ENCODE data around the gene CERS4. TPM values are rescaled to one million over a fixed set of nuclear protein-coding genes. Genes with fewer than 3 reads are reported as not detected.
"Not testable (repeated sequence)": the region's sequence is repeated elsewhere in the genome, so short reads cannot be mapped to it uniquely, and the experiment has no call there.

The CERS4 gene
- total and polyA plus RNA-seq, 2 experiments from 2014 or later: 82.6 to 86.0 TPM

DNA sequence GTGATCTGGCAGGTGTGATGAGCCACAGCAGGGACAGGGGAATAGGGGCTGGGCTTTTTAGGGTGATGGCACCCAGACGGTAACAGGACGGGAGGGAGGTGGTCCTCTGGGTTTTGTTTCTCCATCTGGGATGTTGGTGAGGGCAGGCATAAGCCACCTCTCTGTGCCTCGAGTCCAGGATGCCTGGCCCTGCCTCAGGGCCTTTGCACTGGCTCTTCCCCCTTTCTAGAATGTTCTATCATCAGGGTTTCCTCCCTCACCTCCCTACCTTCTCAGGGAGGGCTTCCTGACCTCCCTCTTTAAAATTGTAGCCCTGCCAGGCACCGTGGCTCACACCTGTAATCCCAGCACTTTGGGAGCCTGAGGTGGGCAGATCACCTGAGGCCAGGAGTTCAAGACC, 6.6 kb downstream of the CERS4 start:
- H3K36me3 ChIP-seq (replicated peaks; ENCODE audit: insufficient read depth, low read depth): no peaks in the 10 kb centered on the region
- H3K27ac ChIP-seq: no peak overlapping the region
- TF ChIP-seq EZH2 (IDR thresholded peaks at IDR 0.05; ENCODE audit: borderline replicate concordance) (no peak), CTCF (IDR thresholded peaks at IDR 0.05; ENCODE audit: poor library complexity) (no peak), EZH2phosphoT487 (IDR thresholded peaks at IDR 0.05; ENCODE audit: low read depth, severe bottlenecking, unreplicated experiment) (no peak)
- peaks cover 7% of the 10 kb centered on the region for H3K4me1 ChIP-seq (ENCODE audit: insufficient read depth)
- no peaks in the 10 kb centered on the region for H3K9me3 ChIP-seq (ENCODE audit: low read depth)
- H3K79me2 ChIP-seq: peaks cover 74% of the 10 kb centered on the region
- no peak for DNase-seq (ENCODE audit: low spot score)
- no peak overlapping the region for H2AFZ ChIP-seq
- no peak overlapping the region for H3K4me2 ChIP-seq
- H3K9me2 ChIP-seq (replicated peaks; ENCODE audit: insufficient read depth): no peaks in the 10 kb centered on the region
- no peaks in the 10 kb centered on the region for H3K27me3 ChIP-seq
- no peak overlapping the region for H3K4me3 ChIP-seq
- peaks cover 57% of the 10 kb centered on the region for H4K20me1 ChIP-seq (ENCODE audit: insufficient read depth, poor library complexity, severe bottlenecking)
- WGBS (ENCODE audit: low lambda C conversion rate, missing lambda C conversion rate): 97% methylated on average over 4 of the region's 4 CpGs

GRCh38 chr19:8216357-8216756, 7.2 kb downstream of the CERS4 start:
- Histone ChIP-seq H3K27me3 (no peaks in the 10 kb centered on the region), H3K36me3 (replicated peaks; ENCODE audit: insufficient read depth, low read depth) (no peaks in the 10 kb centered on the region), H3K4me3 (no peak overlapping the region), H2AFZ (no peak overlapping the region), H3K27ac (no peak overlapping the region), H4K20me1 (ENCODE audit: insufficient read depth, poor library complexity, severe bottlenecking) (peaks cover 53% of the 10 kb centered on the region), H3K4me1 (ENCODE audit: insufficient read depth) (peaks cover 4% of the 10 kb centered on the region), H3K79me2 (peaks cover 72% of the 10 kb centered on the region), H3K9me3 (ENCODE audit: low read depth) (no peaks in the 10 kb centered on the region), H3K9me2 (replicated peaks; ENCODE audit: insufficient read depth) (no peaks in the 10 kb centered on the region), H3K4me2 (no peak overlapping the region)
- no peak for DNase-seq (ENCODE audit: low spot score)
- TF ChIP-seq EZH2 (IDR thresholded peaks at IDR 0.05; ENCODE audit: borderline replicate concordance) (no peak), CTCF (IDR thresholded peaks at IDR 0.05; ENCODE audit: poor library complexity) (no peak), EZH2phosphoT487 (IDR thresholded peaks at IDR 0.05; ENCODE audit: low read depth, severe bottlenecking, unreplicated experiment) (no peak)
- 46% methylated on average over 2 of the region's 2 CpGs for WGBS (ENCODE audit: low lambda C conversion rate, missing lambda C conversion rate)

DNA sequence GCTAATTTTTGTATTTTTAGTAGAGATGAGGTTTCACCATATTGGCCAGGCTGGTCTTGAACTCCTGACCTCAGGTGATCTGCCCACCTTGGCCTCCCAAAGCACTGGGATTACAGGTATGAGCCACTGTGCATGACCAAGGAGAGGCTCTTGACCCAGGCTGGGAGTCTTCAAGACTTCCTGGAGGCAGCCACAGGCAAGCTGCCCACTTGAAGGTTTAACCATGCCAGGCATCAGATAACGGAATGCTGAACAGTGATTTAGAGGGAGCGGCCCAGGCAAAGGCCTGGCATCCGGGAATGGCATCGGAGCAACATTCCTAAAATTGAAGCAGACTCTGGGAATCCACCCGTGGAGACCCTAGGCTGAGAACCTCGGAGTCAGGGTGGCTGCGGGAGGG, 9.0 kb downstream of the CERS4 start:
- H3K36me3 ChIP-seq (replicated peaks; ENCODE audit: insufficient read depth, low read depth): not testable (repeated sequence)

DNA sequence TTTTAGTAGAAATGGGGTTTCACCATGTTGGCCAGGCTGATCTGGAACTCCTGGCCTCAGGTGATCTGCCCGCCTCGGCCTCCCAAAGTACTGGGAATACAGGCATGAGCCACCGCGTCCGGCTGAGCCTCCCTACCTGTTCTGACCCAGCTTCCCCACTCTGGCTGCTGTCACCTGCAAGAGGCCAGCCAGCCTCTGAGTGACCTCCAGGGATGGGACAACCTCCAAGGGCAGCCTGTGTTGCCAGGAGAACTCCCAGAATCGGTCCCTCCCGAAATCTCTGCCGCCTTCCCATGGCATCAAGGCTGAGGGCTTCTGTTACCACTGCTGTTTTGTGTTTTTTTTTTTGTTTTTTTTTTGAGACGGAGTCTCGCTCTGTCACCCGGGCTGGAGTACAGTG, 11.3 kb downstream of the CERS4 start:
- Histone ChIP-seq H3K4me2 (no peak overlapping the region), H3K27ac (no peak overlapping the region), H3K79me2 (peaks cover 61% of the 10 kb centered on the region), H2AFZ (no peak overlapping the region), H3K36me3 (replicated peaks; ENCODE audit: insufficient read depth, low read depth) (no peaks in the 10 kb centered on the region), H3K9me2 (replicated peaks; ENCODE audit: insufficient read depth) (no peaks in the 10 kb centered on the region), H3K4me3 (no peak overlapping the region), H4K20me1 (ENCODE audit: insufficient read depth, poor library complexity, severe bottlenecking) (peaks cover 36% of the 10 kb centered on the region), H3K9me3 (ENCODE audit: low read depth) (no peaks in the 10 kb centered on the region), H3K27me3 (no peaks in the 10 kb centered on the region), H3K4me1 (ENCODE audit: insufficient read depth) (no peaks in the 10 kb centered on the region)
- DNase-seq (ENCODE audit: low spot score): no peak
- TF ChIP-seq CTCF (IDR thresholded peaks at IDR 0.05; ENCODE audit: poor library complexity): no peak
- no peak for TF ChIP-seq EZH2 (IDR thresholded peaks at IDR 0.05; ENCODE audit: borderline replicate concordance)
- TF ChIP-seq EZH2phosphoT487 (IDR thresholded peaks at IDR 0.05; ENCODE audit: low read depth, severe bottlenecking, unreplicated experiment): no peak
- WGBS (ENCODE audit: low lambda C conversion rate, missing lambda C conversion rate): 95% methylated on average over 11 of the region's 11 CpGs

More for the DNA sequence above, 9.0 kb downstream of the CERS4 start:
- Histone ChIP-seq H4K20me1 (ENCODE audit: insufficient read depth, poor library complexity, severe bottlenecking) (peaks cover 49% of the 10 kb centered on the region), H3K79me2 (peaks cover 70% of the 10 kb centered on the region)
- H3K9me2 ChIP-seq (replicated peaks; ENCODE audit: insufficient read depth); H3K4me2 ChIP-seq; DNase-seq (ENCODE audit: low spot score); H3K4me3 ChIP-seq; H3K4me1 ChIP-seq (ENCODE audit: insufficient read depth); H3K9me3 ChIP-seq (ENCODE audit: low read depth); H2AFZ ChIP-seq; H3K27me3 ChIP-seq; H3K27ac ChIP-seq: not testable (repeated sequence)
- WGBS (ENCODE audit: low lambda C conversion rate, missing lambda C conversion rate): 86% methylated on average over 7 of the region's 7 CpGs
